ENCODE measurements around the gene MBP. TPM values are rescaled to one million over a fixed set of nuclear protein-coding genes. Genes with fewer than 3 reads are reported as not detected.

Gene MBP
- total and polyA plus RNA-seq, 10 of the 15 experiments (the other 5 are each of a cell fraction or from before 2014, with no cell fraction given) = 12.2 to 67.8 (median 42.1) TPM

DNA sequence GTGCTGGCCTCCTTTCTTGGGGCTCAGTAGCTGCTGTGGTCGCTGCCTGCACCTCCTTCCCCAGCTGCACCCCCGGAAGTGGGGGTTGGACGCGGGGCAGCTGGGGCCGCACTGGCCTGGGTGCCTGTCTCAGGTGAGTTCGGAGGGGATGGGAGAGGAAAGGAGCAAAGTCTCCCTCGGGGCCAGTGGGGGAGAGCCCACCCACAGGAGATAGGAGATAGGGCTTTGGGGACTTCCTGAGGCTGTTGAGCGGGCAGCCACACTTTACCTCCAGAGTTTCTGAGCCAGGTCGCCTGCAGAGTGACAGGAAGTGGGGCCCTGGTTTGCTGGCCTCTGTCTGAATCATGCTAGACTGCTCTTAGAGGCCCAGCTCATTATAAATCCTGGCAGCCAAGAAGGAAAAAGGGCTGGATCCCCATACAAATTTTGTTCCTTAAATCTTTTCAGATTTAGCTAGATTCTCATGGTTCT, 8.1 kb downstream of the MBP start (continued):
- TF ChIP-seq NFYA (IDR thresholded peaks at IDR 0.05; ENCODE audit: borderline replicate concordance, low read depth, low read length) (no peak), ETV6 (conservative IDR thresholded peaks at IDR 0.05 in 1 of 2, IDR thresholded peaks at IDR 0.05 in 1 of 2; ENCODE audit: borderline replicate concordance in 1 of 2, low read depth in 1 of 2) (peak in 1 of 2 experiments; percentile 39; a peak in 1 of 4 replicates), LARP7 (IDR thresholded peaks at IDR 0.05) (peak; percentile 49; the same call in 1 of the 2 replicates), TCF12 (IDR thresholded peaks at IDR 0.05; ENCODE audit: low read depth, low read length) (peak; percentile 95), DPF2 (IDR thresholded peaks at IDR 0.05) (peak; percentile 74; the same call in 1 of the 2 replicates), CREM (IDR thresholded peaks at IDR 0.05; ENCODE audit: low read depth) (0 out of 2 replicates have a peak, but pooled peaks have one; percentile 23), KLF5 (IDR thresholded peaks at IDR 0.05; ENCODE audit: partially characterized antibody) (no peak), SUPT20H (IDR thresholded peaks at IDR 0.05; ENCODE audit: borderline replicate concordance, control insufficient read depth, low read depth, low read length) (no peak), ZSCAN29 (IDR thresholded peaks at IDR 0.05) (no peak), CREB1 (IDR thresholded peaks at IDR 0.05; ENCODE audit: low read depth) (no peak), RFX5 (IDR thresholded peaks at IDR 0.05; ENCODE audit: low read depth, low read length) (no peak), POLR2A (IDR thresholded peaks at IDR 0.05; ENCODE audit: low read depth, low read length) (no peak; the same call in 1 of the 2 replicates), RELA (IDR thresholded peaks at IDR 0.05; ENCODE audit: borderline replicate concordance, partially characterized antibody) (no peak), NR2C2 (IDR thresholded peaks at IDR 0.05; ENCODE audit: borderline replicate concordance, control insufficient read depth, insufficient read length, low read depth) (no peak), SREBF2 (IDR thresholded peaks at IDR 0.05; ENCODE audit: low read length) (no peak), SMARCA5 (IDR thresholded peaks at IDR 0.05) (peak; percentile 17; the same call in 1 of the 2 replicates), JUNB (IDR thresholded peaks at IDR 0.05) (no peak), ZBED1 (IDR thresholded peaks at IDR 0.05; ENCODE audit: borderline replicate concordance) (no peak), ZZZ3 (IDR thresholded peaks at IDR 0.05; ENCODE audit: control insufficient read depth, insufficient read length, low read depth) (no peak), RUNX3 (IDR thresholded peaks at IDR 0.05; ENCODE audit: low read length) (peak; percentile 81), ASH2L (IDR thresholded peaks at IDR 0.05; ENCODE audit: borderline replicate concordance, low read depth) (no peak), RB1 (IDR thresholded peaks at IDR 0.05; ENCODE audit: borderline replicate concordance) (no peak; the same call in 1 of the 2 replicates), MTA3 (IDR thresholded peaks at IDR 0.05; ENCODE audit: borderline replicate concordance, low read length) (no peak; the same call in 1 of the 2 replicates), ZNF217 (IDR thresholded peaks at IDR 0.05) (no peak), SIX5 (IDR thresholded peaks at IDR 0.05; ENCODE audit: low read depth, low read length, severe bottlenecking) (no peak)
- TF ChIP-seq, protein P1, sequence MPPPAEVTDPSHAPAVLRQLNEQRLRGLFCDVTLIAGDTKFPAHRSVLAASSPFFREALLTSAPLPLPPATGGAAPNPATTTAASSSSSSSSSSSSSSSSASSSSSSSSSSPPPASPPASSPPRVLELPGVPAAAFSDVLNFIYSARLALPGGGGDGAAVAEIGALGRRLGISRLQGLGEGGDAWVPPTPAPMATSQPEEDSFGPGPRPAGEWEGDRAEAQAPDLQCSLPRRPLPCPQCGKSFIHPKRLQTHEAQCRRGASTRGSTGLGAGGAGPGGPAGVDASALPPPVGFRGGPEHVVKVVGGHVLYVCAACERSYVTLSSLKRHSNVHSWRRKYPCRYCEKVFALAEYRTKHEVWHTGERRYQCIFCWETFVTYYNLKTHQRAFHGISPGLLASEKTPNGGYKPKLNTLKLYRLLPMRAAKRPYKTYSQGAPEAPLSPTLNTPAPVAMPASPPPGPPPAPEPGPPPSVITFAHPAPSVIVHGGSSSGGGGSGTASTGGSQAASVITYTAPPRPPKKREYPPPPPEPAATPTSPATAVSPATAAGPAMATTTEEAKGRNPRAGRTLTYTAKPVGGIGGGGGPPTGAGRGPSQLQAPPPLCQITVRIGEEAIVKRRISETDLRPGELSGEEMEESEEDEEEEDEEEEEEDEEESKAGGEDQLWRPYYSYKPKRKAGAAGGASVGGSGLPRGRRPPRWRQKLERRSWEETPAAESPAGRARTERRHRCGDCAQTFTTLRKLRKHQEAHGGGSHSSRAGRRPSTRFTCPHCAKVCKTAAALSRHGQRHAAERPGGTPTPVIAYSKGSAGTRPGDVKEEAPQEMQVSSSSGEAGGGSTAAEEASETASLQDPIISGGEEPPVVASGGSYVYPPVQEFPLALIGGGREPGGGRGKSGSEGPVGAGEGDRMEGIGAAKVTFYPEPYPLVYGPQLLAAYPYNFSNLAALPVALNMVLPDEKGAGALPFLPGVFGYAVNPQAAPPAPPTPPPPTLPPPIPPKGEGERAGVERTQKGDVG (CRISPR knock-in tag; IDR thresholded peaks at IDR 0.05) = no peak
- TF ChIP-seq, protein P2, sequence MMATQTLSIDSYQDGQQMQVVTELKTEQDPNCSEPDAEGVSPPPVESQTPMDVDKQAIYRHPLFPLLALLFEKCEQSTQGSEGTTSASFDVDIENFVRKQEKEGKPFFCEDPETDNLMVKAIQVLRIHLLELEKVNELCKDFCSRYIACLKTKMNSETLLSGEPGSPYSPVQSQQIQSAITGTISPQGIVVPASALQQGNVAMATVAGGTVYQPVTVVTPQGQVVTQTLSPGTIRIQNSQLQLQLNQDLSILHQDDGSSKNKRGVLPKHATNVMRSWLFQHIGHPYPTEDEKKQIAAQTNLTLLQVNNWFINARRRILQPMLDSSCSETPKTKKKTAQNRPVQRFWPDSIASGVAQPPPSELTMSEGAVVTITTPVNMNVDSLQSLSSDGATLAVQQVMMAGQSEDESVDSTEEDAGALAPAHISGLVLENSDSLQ (IDR thresholded peaks at IDR 0.05) = peak; percentile 71
- TF ChIP-seq, protein P3, sequence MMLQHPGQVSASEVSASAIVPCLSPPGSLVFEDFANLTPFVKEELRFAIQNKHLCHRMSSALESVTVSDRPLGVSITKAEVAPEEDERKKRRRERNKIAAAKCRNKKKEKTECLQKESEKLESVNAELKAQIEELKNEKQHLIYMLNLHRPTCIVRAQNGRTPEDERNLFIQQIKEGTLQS (IDR thresholded peaks at IDR 0.05; ENCODE audit: borderline replicate concordance, extremely low read depth, low read depth, low read length) = no peak
- TF ChIP-seq, protein P4, sequence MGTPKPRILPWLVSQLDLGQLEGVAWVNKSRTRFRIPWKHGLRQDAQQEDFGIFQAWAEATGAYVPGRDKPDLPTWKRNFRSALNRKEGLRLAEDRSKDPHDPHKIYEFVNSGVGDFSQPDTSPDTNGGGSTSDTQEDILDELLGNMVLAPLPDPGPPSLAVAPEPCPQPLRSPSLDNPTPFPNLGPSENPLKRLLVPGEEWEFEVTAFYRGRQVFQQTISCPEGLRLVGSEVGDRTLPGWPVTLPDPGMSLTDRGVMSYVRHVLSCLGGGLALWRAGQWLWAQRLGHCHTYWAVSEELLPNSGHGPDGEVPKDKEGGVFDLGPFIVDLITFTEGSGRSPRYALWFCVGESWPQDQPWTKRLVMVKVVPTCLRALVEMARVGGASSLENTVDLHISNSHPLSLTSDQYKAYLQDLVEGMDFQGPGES (IDR thresholded peaks at IDR 0.05) = no peak

All from GM12878 (cell line).